NCI-H2196 treated with DMSO at 0.1 percent for 48 hours (cell line): ENCODE results near the gene PLCG2.
"Not testable (repeated sequence)": the region's sequence is repeated elsewhere in the genome, so short reads cannot be mapped to it uniquely, and the experiment has no call there.

Experiments
- DNase-seq: peaks from one replicate; lab custom pipeline; 2025; ENCODE audit not compliant: unreplicated experiment; lab: John Stamatoyannopoulos, UW

The PLCG2 gene

DNA sequence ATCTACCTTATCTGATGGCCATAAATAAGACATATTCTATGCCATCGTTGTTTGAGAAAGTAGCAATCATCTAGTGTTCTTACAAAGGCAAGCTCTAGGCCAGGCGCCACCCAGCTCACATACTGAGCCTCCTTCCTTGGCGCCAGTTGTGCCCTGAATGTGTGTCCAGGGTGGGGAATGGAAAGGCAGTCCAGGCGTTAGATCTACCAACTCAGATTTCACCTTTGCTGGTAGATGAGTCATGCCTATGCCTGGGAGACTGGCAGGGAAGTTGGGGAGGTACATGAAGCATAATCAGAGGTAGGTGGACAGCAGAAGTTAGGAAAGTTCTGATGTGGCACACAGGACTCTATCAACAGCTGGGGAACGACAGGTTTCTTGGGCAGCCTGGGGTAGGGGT, 208.6 kb downstream of the PLCG2 start:
- DNase-seq, result no peak

DNA sequence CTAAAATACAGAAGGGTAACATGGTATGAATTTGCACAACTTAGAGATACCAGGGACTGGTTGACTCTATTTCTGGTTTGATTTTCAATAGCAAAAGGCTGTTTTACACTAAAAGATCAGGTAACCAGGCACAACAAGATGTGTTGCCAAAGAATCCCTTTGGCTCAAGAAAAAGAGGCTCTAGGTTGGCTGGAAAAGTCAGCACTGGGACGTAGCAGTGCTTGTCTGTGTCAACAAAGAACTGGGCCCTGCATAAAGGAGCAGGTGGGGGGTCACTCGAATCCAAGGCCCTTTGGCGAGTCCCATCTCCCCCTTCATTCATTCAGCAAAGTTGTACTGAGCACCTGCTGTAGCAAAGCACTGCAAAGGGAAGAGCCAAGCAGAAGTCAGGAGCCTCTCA, 213.8 kb downstream of the PLCG2 start:
- no peak for DNase-seq

DNA sequence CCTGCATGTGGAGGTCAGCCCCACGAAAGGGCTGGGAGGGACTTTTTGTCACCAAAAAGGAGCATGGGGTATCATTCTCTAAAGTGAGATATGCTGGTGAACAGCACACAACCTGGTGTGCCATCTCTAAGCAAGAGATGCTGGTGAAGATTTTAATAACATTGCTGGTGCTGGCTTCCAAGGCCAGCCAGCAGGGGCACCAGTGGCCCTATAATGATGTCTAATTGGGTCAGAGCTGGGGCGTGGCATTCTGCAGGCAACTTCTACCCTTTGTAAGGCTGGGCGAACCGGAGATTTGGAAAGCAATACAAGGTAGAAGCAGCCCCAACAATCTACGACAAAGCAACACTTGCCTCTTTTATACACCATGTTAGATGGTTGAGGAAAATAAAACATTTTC, 215.4 kb downstream of the PLCG2 start:
- no peak for DNase-seq

DNA sequence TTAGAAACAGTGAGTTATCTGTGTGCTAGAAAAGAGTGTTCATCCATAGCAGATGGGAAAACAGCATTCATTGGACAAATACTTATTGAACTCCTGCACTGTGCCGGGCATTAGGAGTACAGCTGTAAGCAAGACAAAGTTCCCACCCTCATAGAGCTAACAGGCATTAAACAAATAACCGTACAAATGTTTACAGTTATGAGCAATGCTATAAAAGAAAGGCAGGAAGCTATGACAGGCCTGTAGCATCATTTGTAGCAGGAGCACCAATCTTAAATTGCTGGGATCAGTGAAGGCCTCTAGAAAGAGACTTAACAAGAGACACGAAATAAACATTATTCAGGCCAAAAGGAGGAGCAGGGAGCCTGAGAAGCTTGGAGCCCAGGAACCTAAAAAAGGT, 216.6 kb downstream of the PLCG2 start:
- DNase-seq, result no peak

DNA sequence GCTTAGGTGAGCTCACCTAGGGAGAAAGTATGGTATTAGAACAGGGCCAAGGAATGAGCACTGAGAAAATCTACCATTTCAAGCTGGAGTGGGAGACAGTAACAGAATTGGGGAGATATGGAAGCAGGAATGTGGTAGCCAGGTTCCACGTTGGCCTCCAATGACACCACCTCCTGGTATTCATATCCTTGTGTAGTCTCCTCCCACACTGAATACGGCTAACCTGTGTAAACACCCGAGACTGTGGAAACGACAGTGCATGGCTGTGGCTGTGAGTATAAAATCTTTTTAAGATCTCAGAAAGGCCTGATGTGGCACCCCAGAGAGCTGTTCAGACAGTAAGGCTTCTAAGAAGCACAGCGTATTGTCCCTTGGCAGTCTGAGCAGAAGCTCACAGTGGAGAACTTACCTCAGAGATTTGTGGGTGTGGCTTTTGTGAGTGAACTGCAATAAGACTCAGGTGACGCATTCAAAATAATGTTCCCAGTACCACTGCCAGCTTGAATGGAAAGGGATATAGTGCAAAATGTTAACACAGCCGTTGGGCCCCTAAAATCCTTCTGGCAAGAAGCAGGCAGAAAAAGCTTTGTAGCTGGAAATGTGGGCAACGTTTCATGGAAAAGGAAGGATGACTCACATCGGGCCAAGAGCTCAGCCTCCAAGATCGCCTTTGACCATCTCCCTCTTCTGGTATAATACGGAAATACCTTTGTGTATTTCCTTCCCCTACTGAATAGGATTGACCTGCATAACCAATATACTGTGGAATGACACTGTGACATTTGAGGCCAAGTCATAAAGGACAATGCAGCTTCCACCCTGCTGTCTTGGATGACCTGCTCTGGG, 217.8 kb downstream of the PLCG2 start:
- DNase-seq, result no peak

DNA sequence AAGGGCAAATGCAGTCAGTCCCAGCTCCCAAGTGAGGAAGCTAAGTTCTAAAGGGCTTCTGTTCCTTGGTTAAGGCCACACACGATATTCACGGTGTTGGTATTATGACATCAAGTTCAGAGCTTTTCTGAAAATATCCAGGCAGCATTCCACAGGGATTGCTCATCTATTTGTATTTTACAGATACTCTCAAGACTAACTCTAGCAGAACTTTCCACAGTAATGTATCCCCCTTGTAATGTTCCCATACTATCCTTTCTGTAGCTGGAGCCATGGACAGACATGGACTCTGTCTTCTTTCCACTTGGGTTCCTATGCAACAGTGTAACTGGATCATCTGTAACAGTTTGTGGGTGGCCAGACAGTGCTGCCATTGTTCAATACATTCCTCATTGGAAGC, 218.6 kb downstream of the PLCG2 start:
- no peak for DNase-seq

DNA sequence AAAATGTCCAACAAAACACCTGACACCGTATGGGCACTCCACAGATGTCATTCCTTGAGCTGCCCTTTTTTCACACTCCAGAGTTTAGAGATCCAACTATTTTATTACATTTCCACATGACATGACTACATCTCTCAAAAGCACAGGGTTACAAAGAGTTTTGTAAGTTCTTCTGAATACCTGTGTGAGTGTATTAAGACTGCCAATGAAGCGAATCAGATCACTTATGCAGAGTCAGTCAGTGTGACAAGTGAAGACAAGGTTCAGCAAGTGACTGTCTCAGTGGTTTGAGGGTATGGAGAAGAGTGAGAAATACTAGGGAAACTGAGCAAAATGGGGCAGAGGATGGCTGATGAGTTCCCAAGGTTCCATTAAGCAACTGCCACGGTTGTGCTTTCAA, 223.7 kb downstream of the PLCG2 start:
- DNase-seq, result no peak

DNA sequence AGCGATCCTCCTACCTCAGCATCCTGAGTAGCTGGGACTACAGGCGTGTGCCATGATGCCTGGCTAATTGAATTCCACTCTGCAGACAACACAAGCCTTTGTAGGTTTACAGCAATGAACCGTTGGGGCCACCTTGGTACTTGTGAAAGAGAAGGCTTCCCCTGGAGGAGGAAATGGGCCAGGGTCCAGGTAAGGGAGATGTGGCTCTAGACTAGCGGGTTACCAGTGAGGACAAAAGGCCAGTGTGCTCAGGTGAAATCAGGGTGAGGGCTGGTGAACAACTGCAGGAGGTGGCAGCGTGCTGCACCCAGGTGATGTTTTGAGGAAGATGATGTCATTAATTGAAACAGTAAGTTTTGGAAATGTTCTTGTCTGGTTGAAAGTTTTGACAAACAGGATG, 225.5 kb downstream of the PLCG2 start:
- no peak for DNase-seq

DNA sequence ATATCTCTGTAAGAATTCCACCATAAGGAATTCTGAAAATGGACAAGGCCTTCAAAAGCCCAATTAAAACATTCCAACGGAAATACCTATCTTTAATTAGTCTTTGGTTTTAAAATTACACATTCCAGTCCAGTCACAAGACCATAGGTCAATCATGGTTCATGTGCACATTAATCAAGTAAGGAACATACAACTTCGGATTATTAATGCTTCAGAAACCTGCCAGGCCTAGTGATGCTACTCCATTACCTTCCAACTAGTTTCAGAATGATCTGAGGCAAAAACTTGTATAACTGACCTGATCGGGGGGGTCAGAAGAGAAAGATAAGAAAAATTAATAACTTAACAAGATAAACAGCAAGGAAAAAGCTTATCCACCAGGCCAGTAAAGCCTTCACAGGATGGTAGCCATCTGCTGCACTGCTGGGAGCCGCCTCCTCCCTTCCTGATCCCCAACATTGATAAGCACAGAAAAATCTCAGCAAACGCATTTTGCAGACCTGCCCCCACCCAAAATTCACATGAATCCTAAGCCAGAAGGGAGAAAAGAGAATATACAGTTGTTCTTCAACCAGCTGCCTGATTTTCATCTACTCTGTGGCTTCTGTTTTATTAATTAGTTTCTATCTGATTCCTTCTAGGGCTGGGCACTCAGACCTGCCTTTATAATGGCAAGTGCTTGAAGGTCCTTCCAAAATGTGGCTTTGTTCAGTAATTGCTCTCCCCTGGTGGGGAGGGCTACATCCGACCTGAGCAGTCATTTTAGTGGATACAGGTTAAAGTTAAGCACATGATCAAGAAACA, 226.1 kb downstream of the PLCG2 start:
- DNase-seq, result no peak

DNA sequence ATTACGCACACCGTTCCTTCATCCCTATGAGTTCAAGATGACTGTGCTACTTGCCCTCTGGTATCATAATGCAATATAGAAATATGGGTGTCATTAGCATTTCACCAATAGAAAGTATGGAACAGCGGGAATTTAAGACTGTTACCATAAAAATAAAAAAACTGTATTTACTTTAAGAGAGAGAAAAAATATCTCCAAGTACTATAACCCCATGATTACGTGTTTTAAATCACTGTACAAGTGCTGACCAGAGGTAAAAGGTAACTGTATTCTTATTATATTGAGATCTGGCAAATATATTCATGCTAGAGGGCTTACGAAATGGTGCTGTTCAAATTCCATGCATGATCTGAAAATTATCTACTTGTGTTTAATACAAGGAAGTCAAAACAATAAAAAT, 226.9 kb downstream of the PLCG2 start:
- DNase-seq, result no peak

DNA sequence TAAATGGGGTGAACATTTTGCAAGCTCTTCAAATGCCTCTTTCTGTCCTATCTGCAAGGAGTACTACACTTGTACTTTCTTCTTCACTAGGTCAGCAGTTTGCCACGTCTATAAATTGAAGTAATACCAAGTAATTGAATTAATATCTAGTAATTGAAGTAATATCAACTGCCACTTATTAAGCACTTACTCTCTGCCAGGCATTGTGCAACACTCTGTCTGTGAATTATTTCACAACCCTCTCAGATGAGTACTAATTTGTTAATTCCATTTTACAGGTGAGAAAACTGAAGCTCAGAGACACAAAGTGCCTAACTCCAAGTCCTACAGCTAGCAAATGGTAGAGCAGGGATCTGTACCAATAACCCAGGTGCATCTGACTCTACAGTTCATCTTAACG, 228.1 kb downstream of the PLCG2 start:
- no peak for DNase-seq

DNA sequence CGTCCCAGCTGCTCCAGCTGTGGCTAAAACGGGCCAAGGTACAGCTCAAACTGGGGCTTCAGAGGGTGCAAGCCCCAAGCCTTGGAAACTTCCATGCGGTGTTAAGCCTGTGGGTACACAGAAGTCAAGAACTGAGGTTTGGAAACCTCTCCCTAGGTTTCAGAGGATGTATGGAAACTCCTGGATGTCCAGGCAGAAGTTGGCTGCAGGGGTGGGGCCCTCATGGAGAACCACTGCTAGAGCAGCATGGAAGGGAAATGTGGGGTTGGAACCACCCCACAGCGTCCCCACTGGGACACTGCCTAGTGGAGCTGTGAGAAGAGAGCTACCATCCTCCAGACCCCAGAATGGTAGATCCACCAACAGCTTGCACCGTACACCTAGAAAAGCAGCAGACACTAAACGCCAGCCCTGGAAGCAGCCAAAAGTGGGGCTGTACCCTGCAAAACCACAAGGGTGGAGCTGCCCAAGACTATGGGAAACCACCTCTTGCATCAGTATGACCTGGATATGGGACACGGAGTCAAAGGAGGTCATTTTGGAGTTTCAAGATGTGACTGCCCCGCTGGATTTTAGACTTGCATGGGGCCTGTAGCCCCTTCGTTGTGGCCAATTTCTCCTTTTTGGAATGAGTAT, 230.0 kb downstream of the PLCG2 start:
- DNase-seq, result no peak

DNA sequence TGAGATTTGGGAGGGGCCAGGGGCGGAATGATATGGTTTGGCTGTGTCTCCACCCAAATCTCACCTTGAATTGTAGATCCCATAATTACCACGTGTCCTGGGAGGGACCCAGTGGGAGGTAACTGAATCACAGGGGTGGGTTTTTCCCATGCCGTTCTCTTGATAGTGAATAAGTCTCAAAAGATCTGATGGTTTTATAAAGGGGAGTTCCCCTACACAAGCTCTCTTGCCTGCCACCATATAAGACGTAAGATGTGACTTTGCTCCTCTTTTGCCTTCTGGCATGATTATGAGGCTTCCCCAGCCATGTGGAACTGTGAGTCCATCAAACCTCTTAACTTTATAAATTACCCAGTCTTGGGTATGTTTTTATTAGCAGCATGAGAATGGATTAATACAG, 230.7 kb downstream of the PLCG2 start:
- DNase-seq, result not testable (repeated sequence)

DNA sequence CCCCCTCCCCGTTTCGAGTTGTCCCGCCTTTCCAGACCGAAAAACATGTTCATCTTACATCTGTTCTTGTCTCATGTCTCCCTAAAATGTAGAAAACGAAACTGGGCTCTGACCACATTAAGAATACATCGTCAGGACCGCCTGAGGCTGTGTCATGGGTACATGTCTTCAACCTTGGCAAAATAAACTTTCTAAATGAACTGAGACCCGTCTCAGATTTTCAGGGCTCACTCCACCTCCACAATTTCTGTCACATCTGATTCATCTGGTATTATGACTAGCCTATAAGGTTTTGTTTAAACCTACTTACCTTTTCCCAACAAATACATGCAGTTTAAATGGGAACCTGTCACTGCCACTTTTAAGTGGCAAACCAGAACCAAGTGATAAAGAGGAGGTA, 231.6 kb downstream of the PLCG2 start:
- no peak for DNase-seq

DNA sequence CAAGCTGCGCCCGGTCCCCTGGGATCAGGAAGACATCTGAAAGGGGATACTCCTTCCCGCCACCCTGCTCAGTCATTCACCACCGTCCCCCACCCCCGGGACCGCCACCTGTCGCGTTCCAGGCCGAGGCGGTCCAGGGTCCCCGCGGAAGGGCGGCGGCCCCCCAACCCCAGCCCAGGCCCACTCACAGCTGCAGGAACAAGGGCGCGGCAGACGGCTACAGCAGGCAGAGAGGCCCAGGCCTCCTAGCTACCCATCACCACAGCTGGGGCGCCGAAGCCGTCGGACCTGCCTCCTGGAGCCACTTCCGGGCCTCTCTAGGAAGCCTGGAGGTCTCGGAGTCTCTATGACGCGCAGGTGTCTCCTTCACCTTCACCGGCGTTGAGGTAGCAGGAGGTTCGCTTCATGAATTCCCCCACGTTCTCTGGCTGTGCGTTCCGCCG, 232.1 kb downstream of the PLCG2 start, which contains the start of gene SDR42E1:
Gene SDR42E1 (minus strand): TSS at position 272 of the 443 bp plus-strand sequence. CDS start 10,612 bp downstream, outside the sequence.
- DNase-seq, result peak; percentile 39
